Neural progenitor cell (in vitro differentiated cells): ENCODE data around the gene SPAG6. TPM values are rescaled to one million over a fixed set of nuclear protein-coding genes. Genes with fewer than 3 reads are reported as not detected.
"Not testable (repeated sequence)": the region's sequence is repeated elsewhere in the genome, so short reads cannot be mapped to it uniquely, and the experiment has no call there.

Source experiments
- DNase-seq: peaks from one replicate; pipeline ENCODE4 v3.0.0-alpha.2; 2016; ENCODE audit warnings: low spot score
- H2AFZ ChIP-seq: fragments of 200-600 bp; sonication (generic); replicated peaks from 2 replicates; pipeline ENCODE4 v1.6.1; 2016; ENCODE audit warnings: antibody characterized with exemption
- H3F3A ChIP-seq: fragments of 200-600 bp; sonication (generic); 2 replicates; pipeline ENCODE4 v1.6.1; 2016; ENCODE audit warnings: antibody characterized with exemption, low read depth
- H3K27ac ChIP-seq: fragments of 200-600 bp; sonication (generic); 2 replicates; pipeline ENCODE4 v1.5.1; 2016; ENCODE audit warnings: mild to moderate bottlenecking
- H3K27me3 ChIP-seq: fragments of 200-600 bp; sonication (generic); 2 replicates; pipeline ENCODE4 v1.6.1; 2016; ENCODE audit warnings: mild to moderate bottlenecking, moderate library complexity
- H3K36me3 ChIP-seq: fragments of 200-600 bp; sonication (generic); 2 replicates; pipeline ENCODE4 v1.5.1; 2016
- H3K4me1 ChIP-seq: fragments of 200-600 bp; sonication (generic); 2 replicates; pipeline ENCODE4 v1.6.1; 2016; ENCODE audit warnings: mixed run types
- H3K4me2 ChIP-seq: fragments of 200-600 bp; sonication (generic); 2 replicates; pipeline ENCODE4 v1.6.1; 2016
- H3K4me3 ChIP-seq: fragments of 200-600 bp; sonication (generic); 2 replicates; pipeline ENCODE4 v1.5.1; 2016
- H3K79me2 ChIP-seq: fragments of 200-600 bp; sonication (generic); 2 replicates; pipeline ENCODE4 v1.6.1; 2016; ENCODE audit warnings: low read depth
- H3K9ac ChIP-seq: fragments of 200-600 bp; sonication (generic); 2 replicates; pipeline ENCODE4 v1.6.1; 2016
- H3K9me3 ChIP-seq: fragments of 200-600 bp; sonication (generic); 2 replicates; pipeline ENCODE4 v1.5.1; 2016; ENCODE audit warnings: low read depth
- H4K20me1 ChIP-seq: fragments of 200-600 bp; sonication (generic); 2 replicates; pipeline ENCODE4 v1.6.1; 2016; ENCODE audit warnings: low read depth
- H3K27ac Mint-ChIP-seq: 3 replicates; pipeline ENCODE4 v1.8.0; 2021; ENCODE audit warnings: mixed read lengths
- H3K27me3 Mint-ChIP-seq: 2 replicates; pipeline ENCODE4 v1.8.0; 2022; ENCODE audit warnings: low read depth, mild to moderate bottlenecking, inconsistent platforms, moderate library complexity, mixed read lengths; ENCODE audit not compliant: insufficient read depth
- H3K36me3 Mint-ChIP-seq: 3 replicates; pipeline ENCODE4 v1.8.0; 2021; ENCODE audit warnings: mixed read lengths
- H3K4me1 Mint-ChIP-seq: 3 replicates; pipeline ENCODE4 v1.8.0; 2021; ENCODE audit warnings: mixed read lengths
- H3K4me3 Mint-ChIP-seq: 3 replicates; pipeline ENCODE4 v1.8.0; 2021; ENCODE audit warnings: mild to moderate bottlenecking, moderate library complexity, mixed read lengths
- H3K9me3 Mint-ChIP-seq: 3 replicates; pipeline ENCODE4 v1.8.0; 2020; ENCODE audit warnings: mixed read lengths
- EZH2 ChIP-seq: fragments of 200-600 bp; sonication (generic); IDR thresholded peaks from 2 replicates; pipeline ENCODE4 v1.6.1; 2017; ENCODE audit warnings: antibody characterized with exemption, mild to moderate bottlenecking, moderate library complexity
- EZH2phosphoT487 ChIP-seq: fragments of 200-600 bp; sonication (generic); IDR thresholded peaks from 2 replicates; pipeline ENCODE4 v1.6.1; 2017; ENCODE audit warnings: antibody characterized with exemption
- total RNA-seq: library from RNA; depleted of rRNA; stranded (reverse); fragments of >200 nt; gene quantifications from 2 replicates; pipeline ENCODE4 v1.2.3, GENCODE V29; 2015; ENCODE audit warnings: low replicate concordance
- TF ChIP-seq, protein P1 (sequence below): fragments of 200-600 bp; sonication (generic); IDR thresholded peaks from 2 replicates; pipeline ENCODE4 v1.5.1; 2017; ENCODE audit warnings: antibody characterized with exemption, mild to moderate bottlenecking

Gene SPAG6
- total RNA-seq, 1 donor from 2014 or later: 0.71 TPM

DNA sequence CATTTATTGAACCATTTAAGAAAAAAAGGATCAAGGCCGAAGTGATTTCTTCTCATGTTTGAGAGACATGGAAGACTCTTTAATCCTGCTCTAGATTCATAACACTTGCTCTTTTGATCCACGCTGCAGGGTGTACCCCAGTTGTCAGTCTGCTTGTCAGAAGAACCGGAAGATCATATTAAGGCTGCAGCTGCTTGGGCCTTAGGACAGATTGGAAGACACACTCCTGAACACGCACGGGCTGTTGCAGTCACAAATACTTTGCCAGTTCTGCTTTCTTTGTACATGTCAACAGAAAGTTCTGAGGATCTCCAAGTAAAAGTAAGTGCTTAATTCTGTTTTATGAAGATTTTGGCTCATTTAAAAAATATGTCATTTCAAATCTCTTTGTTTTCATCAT is 46.3 kb downstream of the SPAG6 start:
- Mint-ChIP-seq H3K9me3 (peaks cover 2% of the 10 kb centered on the region), H3K27me3 (peaks cover 3% of the 10 kb centered on the region), H3K4me1 (peaks cover 15% of the 10 kb centered on the region), H3K36me3 (peaks cover 2% of the 10 kb centered on the region), H3K27ac (peak overlapping the region; percentile 42), H3K4me3 (no peak overlapping the region)
- no peak overlapping the region for H3K4me2 ChIP-seq
- no peaks in the 10 kb centered on the region for H4K20me1 ChIP-seq
- no peak overlapping the region for H2AFZ ChIP-seq
- H3K27ac ChIP-seq: no peak overlapping the region
- H3K27me3 ChIP-seq: no peaks in the 10 kb centered on the region
- TF ChIP-seq EZH2 (no peak), EZH2phosphoT487 (no peak)
- TF ChIP-seq, protein P1, sequence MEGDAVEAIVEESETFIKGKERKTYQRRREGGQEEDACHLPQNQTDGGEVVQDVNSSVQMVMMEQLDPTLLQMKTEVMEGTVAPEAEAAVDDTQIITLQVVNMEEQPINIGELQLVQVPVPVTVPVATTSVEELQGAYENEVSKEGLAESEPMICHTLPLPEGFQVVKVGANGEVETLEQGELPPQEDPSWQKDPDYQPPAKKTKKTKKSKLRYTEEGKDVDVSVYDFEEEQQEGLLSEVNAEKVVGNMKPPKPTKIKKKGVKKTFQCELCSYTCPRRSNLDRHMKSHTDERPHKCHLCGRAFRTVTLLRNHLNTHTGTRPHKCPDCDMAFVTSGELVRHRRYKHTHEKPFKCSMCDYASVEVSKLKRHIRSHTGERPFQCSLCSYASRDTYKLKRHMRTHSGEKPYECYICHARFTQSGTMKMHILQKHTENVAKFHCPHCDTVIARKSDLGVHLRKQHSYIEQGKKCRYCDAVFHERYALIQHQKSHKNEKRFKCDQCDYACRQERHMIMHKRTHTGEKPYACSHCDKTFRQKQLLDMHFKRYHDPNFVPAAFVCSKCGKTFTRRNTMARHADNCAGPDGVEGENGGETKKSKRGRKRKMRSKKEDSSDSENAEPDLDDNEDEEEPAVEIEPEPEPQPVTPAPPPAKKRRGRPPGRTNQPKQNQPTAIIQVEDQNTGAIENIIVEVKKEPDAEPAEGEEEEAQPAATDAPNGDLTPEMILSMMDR: no peak
- H3K9ac ChIP-seq: no peak overlapping the region
- no peak for DNase-seq
- H3K79me2 ChIP-seq: no peaks in the 10 kb centered on the region
- no peak overlapping the region for H3K4me3 ChIP-seq
- no peaks in the 10 kb centered on the region for H3K4me1 ChIP-seq
- no peaks in the 10 kb centered on the region for H3F3A ChIP-seq
- no peaks in the 10 kb centered on the region for H3K9me3 ChIP-seq
- no peaks in the 10 kb centered on the region for H3K36me3 ChIP-seq

DNA sequence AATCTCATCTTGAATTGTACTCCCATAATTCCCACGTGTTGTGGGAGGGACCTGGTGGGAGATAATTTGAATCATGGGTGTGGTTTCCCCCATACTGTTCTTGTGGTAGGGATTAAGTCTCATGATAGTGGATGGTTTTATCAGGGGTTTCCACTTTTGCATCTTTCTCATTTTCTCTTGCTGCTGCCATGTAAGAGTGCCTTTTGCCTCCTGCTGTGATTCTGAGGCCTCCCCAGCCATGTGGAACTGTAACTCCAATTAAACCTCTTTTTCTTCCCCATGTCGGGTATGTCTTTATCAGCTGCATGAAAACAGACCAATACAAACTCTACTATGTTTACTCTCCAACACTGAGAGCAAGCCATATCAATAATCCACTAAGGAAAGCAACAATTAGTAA is 50.9 kb downstream of the SPAG6 start:
- H2AFZ ChIP-seq: not testable (repeated sequence)

DNA sequence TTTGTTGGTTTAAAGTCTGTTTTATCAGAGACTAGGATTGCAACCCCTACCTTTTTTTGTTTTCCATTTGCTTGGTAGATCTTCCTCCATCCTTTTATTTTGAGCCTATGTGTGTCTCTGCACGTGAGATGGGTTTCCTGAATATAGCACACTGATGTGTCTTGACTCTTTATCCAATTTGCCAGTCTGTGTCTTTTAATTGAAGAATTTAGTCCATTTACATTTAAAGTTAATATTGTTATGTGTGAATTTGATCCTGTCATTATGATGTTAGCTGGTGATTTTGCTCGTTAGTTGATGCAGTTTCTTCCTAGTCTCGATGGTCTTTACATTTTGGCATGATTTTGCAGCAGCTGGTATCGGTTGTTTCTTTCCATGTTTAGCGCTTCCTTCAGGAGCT is 61.6 kb downstream of the SPAG6 start:
- not testable (repeated sequence) for H3K4me2 ChIP-seq, H3K4me1 ChIP-seq, H3K9me3 Mint-ChIP-seq, H3K36me3 ChIP-seq, H3K27ac Mint-ChIP-seq, H3K27me3 Mint-ChIP-seq, H3K79me2 ChIP-seq, H3K4me3 Mint-ChIP-seq, H3F3A ChIP-seq, H2AFZ ChIP-seq, H3K4me3 ChIP-seq, H3K9me3 ChIP-seq, H3K36me3 Mint-ChIP-seq, H4K20me1 ChIP-seq, H3K4me1 Mint-ChIP-seq, DNase-seq, H3K27me3 ChIP-seq, H3K27ac ChIP-seq, H3K9ac ChIP-seq

More for the DNA sequence above, 50.9 kb downstream of the SPAG6 start:
- not testable (repeated sequence) for H3K79me2 ChIP-seq, H3K4me1 ChIP-seq, H3F3A ChIP-seq, H3K9me3 Mint-ChIP-seq, H3K4me3 Mint-ChIP-seq, H3K27me3 Mint-ChIP-seq, H3K36me3 ChIP-seq, H3K36me3 Mint-ChIP-seq, H3K27ac ChIP-seq, H3K4me2 ChIP-seq, H3K27ac Mint-ChIP-seq, H4K20me1 ChIP-seq, H3K9ac ChIP-seq, H3K4me3 ChIP-seq, DNase-seq, H3K4me1 Mint-ChIP-seq, H3K27me3 ChIP-seq, H3K9me3 ChIP-seq

DNA sequence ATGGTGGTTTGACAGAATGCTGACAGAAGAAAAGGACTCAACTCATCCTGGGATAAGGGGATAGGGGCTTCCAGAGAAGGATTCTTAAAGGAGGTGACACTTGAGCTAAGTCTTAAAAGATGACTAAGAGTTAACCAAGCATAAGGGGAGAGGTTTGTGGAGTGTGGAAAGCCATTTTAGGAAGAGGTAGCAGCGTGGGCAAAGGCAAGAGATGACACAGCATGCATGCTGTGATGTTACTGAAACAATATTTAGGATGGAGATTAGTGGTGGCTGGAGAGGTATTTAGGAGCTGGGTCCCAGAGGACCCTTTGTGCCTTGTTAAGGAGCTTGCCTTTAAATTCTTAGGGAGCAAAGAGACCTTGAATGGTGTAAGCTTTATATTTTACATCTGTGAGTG is 65.1 kb downstream of the SPAG6 start:
- Histone ChIP-seq H3F3A (no peaks in the 10 kb centered on the region), H3K4me2 (no peak overlapping the region), H2AFZ (no peak overlapping the region), H3K4me1 (no peaks in the 10 kb centered on the region), H3K9ac (no peak overlapping the region), H3K9me3 (no peaks in the 10 kb centered on the region), H3K27me3 (no peaks in the 10 kb centered on the region), H3K79me2 (no peaks in the 10 kb centered on the region), H4K20me1 (no peaks in the 10 kb centered on the region), H3K36me3 (no peaks in the 10 kb centered on the region), H3K27ac (no peak overlapping the region), H3K4me3 (no peak overlapping the region)
- TF ChIP-seq EZH2phosphoT487: no peak
- TF ChIP-seq, protein P1: no peak
- TF ChIP-seq EZH2: no peak
- no peaks in the 10 kb centered on the region for H3K36me3 Mint-ChIP-seq
- H3K27me3 Mint-ChIP-seq: peaks cover 4% of the 10 kb centered on the region
- H3K9me3 Mint-ChIP-seq: peaks cover 9% of the 10 kb centered on the region
- DNase-seq: no peak
- no peaks in the 10 kb centered on the region for H3K4me1 Mint-ChIP-seq
- H3K4me3 Mint-ChIP-seq: no peak overlapping the region
- H3K27ac Mint-ChIP-seq: no peak overlapping the region
